GM12891 (cell line): ENCODE measurements around the gene MEGF10.

Source experiments
- POLR2A ChIP-seq: IDR thresholded peaks from 2 replicates; pipeline ENCODE4 v1.6.1; 2011; ENCODE audit warnings: low read depth, low read length, control low read depth
- POLR2AphosphoS5 ChIP-seq: IDR thresholded peaks from 2 replicates; pipeline ENCODE4 v1.6.1; 2011; ENCODE audit warnings: low read depth, low read length, control low read depth
- TAF1 ChIP-seq: IDR thresholded peaks from 2 replicates; pipeline ENCODE4 v1.6.1; 2011; ENCODE audit warnings: low read depth, low read length, control low read depth

GRCh38 chr5:127451096-127451495 lies 160.5 kb downstream of the MEGF10 start:
- no peak for TF ChIP-seq POLR2AphosphoS5
- no peak for TF ChIP-seq TAF1
- TF ChIP-seq POLR2A: no peak
